Duodenal mucosa (tissue), 2 donors: ENCODE results near the gene COL12A1.

Experiments used
- H3K27ac ChIP-seq: one replicate; pipeline ENCODE4 v1.7.0; 2013; ENCODE audit warnings: low read depth, low read length
- H3K27me3 ChIP-seq, 2 donors: one replicate each; pipeline ENCODE4 v1.7.0; 2013; ENCODE audit warnings: low read length in 2 of 2, control low read depth in 1 of 2; ENCODE audit not compliant: insufficient read depth in 2 of 2, control insufficient read depth in 1 of 2
- H3K36me3 ChIP-seq, 2 donors: one replicate each; pipeline ENCODE4 v1.7.0; 2013; ENCODE audit warnings: low read length in 2 of 2, control low read depth in 1 of 2; ENCODE audit not compliant: insufficient read depth in 2 of 2, control insufficient read depth in 1 of 2
- H3K4me1 ChIP-seq, 2 donors: one replicate each; pipeline ENCODE4 v1.7.0; 2013; ENCODE audit warnings: low read length in 2 of 2, control low read depth in 1 of 2; ENCODE audit not compliant: insufficient read depth in 2 of 2, control insufficient read depth in 1 of 2
- H3K4me3 ChIP-seq, 2 donors: one replicate each; pipeline ENCODE4 v1.7.0; 2013; ENCODE audit warnings: low read length in 2 of 2, low read depth in 1 of 2
- H3K9ac ChIP-seq, 2 donors: one replicate each; pipeline ENCODE4 v1.7.0; 2013; ENCODE audit warnings: low read length in 2 of 2, low read depth in 1 of 2
- H3K9me3 ChIP-seq, 2 donors: one replicate each; pipeline ENCODE4 v1.7.0; 2013; ENCODE audit warnings: low read length in 2 of 2, control low read depth in 1 of 2; ENCODE audit not compliant: control insufficient read depth in 1 of 2

Gene COL12A1

GRCh38 chr6:75233092-75233615, 27.3 kb upstream of the COL12A1 start:
- Histone ChIP-seq H3K4me3 (no peak overlapping the region), H3K27ac (no peak overlapping the region), H3K9ac (no peak overlapping the region), H3K36me3 (peaks cover 5 to 17% of the 10 kb centered on the region in 2 donors), H3K4me1 (no peaks in the 10 kb centered on the region), H3K27me3 (no peaks in the 10 kb centered on the region), H3K9me3 (no peaks in the 10 kb centered on the region)

- no peaks in the 10 kb centered on the region for H3K27me3 ChIP-seq
- no peak overlapping the region for H3K27ac ChIP-seq
- no peaks in the 10 kb centered on the region for H3K9me3 ChIP-seq
- H3K9ac ChIP-seq: no peak overlapping the region
- H3K4me3 ChIP-seq: no peak overlapping the region
- H3K36me3 ChIP-seq: no peaks in the 10 kb centered on the region
- no peaks in the 10 kb centered on the region for H3K4me1 ChIP-seq
Observed at GRCh38 chr6:75230484-75231325, 24.9 kb upstream of the COL12A1 start.

- Histone ChIP-seq H3K9me3 (no peaks in the 10 kb centered on the region), H3K27ac (no peak overlapping the region), H3K27me3 (no peaks in the 10 kb centered on the region), H3K4me3 (no peak overlapping the region), H3K36me3 (no peaks in the 10 kb centered on the region), H3K9ac (no peak overlapping the region), H3K4me1 (peaks cover 0 to 11% of the 10 kb centered on the region in 2 donors)
Observed at GRCh38 chr6:75224303-75224926, 18.6 kb upstream of the COL12A1 start.

GRCh38 chr6:75223428-75223827, 17.6 kb upstream of the COL12A1 start:
- Histone ChIP-seq H3K4me1 (peaks cover 0 to 11% of the 10 kb centered on the region in 2 donors), H3K9ac (no peak overlapping the region), H3K9me3 (no peaks in the 10 kb centered on the region), H3K36me3 (no peaks in the 10 kb centered on the region), H3K4me3 (no peak overlapping the region), H3K27ac (no peak overlapping the region), H3K27me3 (no peaks in the 10 kb centered on the region)

- peaks cover 0 to 11% of the 10 kb centered on the region in 2 donors for H3K4me1 ChIP-seq
- no peak overlapping the region for H3K27ac ChIP-seq
- no peaks in the 10 kb centered on the region for H3K9me3 ChIP-seq
- no peak overlapping the region for H3K9ac ChIP-seq
- H3K36me3 ChIP-seq: no peaks in the 10 kb centered on the region
- H3K4me3 ChIP-seq: no peak overlapping the region
- no peaks in the 10 kb centered on the region for H3K27me3 ChIP-seq
Observed at GRCh38 chr6:75222261-75222660, 16.4 kb upstream of the COL12A1 start.

- Histone ChIP-seq H3K4me3 (no peak overlapping the region), H3K4me1 (peaks cover 0 to 11% of the 10 kb centered on the region in 2 donors), H3K9ac (no peak overlapping the region), H3K36me3 (no peaks in the 10 kb centered on the region), H3K27ac (no peak overlapping the region), H3K27me3 (no peaks in the 10 kb centered on the region), H3K9me3 (no peaks in the 10 kb centered on the region)
Observed at GRCh38 chr6:75221116-75221515, 15.3 kb upstream of the COL12A1 start.

GRCh38 chr6:75220357-75220756, 14.5 kb upstream of the COL12A1 start:
- Histone ChIP-seq H3K27me3 (no peaks in the 10 kb centered on the region), H3K9ac (no peak overlapping the region), H3K27ac (no peak overlapping the region), H3K4me3 (no peak overlapping the region), H3K4me1 (peaks cover 0 to 11% of the 10 kb centered on the region in 2 donors), H3K36me3 (no peaks in the 10 kb centered on the region), H3K9me3 (no peaks in the 10 kb centered on the region)

- Histone ChIP-seq H3K27me3 (no peaks in the 10 kb centered on the region), H3K4me1 (peaks cover 0 to 8% of the 10 kb centered on the region in 2 donors), H3K9me3 (no peaks in the 10 kb centered on the region), H3K9ac (no peak overlapping the region), H3K4me3 (no peak overlapping the region), H3K36me3 (no peaks in the 10 kb centered on the region), H3K27ac (no peak overlapping the region)
Observed at GRCh38 chr6:75219263-75219662, 13.4 kb upstream of the COL12A1 start.

GRCh38 chr6:75217193-75217592, 11.3 kb upstream of the COL12A1 start:
- no peak overlapping the region for H3K27ac ChIP-seq

GRCh38 chr6:75215291-75215690, 9.4 kb upstream of the COL12A1 start:
- no peaks in the 10 kb centered on the region for H3K27me3 ChIP-seq
- no peak overlapping the region for H3K27ac ChIP-seq
- H3K4me3 ChIP-seq: no peak overlapping the region
- no peaks in the 10 kb centered on the region for H3K9me3 ChIP-seq
- H3K36me3 ChIP-seq: no peaks in the 10 kb centered on the region
- H3K4me1 ChIP-seq: peaks cover 0 to 1% of the 10 kb centered on the region in 2 donors
- no peak overlapping the region for H3K9ac ChIP-seq

More at GRCh38 chr6:75217193-75217592, 11.3 kb upstream of the COL12A1 start:
- no peak overlapping the region for H3K9ac ChIP-seq
- no peaks in the 10 kb centered on the region for H3K36me3 ChIP-seq
- no peak overlapping the region for H3K4me3 ChIP-seq
- H3K9me3 ChIP-seq: no peaks in the 10 kb centered on the region
- H3K4me1 ChIP-seq: peaks cover 0 to 5% of the 10 kb centered on the region in 2 donors
- no peaks in the 10 kb centered on the region for H3K27me3 ChIP-seq
